Stomach (tissue), 4 donors: ENCODE data around the gene ACBD4.

Experiments
- CTCF ChIP-seq, 7 experiments: fragments of 450-650 bp in 4 of 7; fragments of 200-600 bp in 3 of 7; sonication (generic) in 3 of 7; IDR thresholded peaks; one replicate each; pipeline ENCODE4 v1.5.1; 2016 to 2019; ENCODE audit warnings: antibody characterized with exemption in 7 of 7, control low read depth in 2 of 7, mild to moderate bottlenecking in 1 of 7
- EP300 ChIP-seq: sonication (generic); formaldehyde crosslinking; IDR thresholded peaks from one replicate; pipeline ENCODE4 v1.6.1; 2017; ENCODE audit warnings: antibody characterized with exemption
- POLR2A ChIP-seq, 4 donors: fragments of 450-650 bp; IDR thresholded peaks; one replicate each; pipeline ENCODE4 v1.6.1; 2016; ENCODE audit warnings: antibody characterized with exemption in 4 of 4, control low read depth in 2 of 4, mild to moderate bottlenecking in 1 of 4, moderate library complexity in 1 of 4

DNA sequence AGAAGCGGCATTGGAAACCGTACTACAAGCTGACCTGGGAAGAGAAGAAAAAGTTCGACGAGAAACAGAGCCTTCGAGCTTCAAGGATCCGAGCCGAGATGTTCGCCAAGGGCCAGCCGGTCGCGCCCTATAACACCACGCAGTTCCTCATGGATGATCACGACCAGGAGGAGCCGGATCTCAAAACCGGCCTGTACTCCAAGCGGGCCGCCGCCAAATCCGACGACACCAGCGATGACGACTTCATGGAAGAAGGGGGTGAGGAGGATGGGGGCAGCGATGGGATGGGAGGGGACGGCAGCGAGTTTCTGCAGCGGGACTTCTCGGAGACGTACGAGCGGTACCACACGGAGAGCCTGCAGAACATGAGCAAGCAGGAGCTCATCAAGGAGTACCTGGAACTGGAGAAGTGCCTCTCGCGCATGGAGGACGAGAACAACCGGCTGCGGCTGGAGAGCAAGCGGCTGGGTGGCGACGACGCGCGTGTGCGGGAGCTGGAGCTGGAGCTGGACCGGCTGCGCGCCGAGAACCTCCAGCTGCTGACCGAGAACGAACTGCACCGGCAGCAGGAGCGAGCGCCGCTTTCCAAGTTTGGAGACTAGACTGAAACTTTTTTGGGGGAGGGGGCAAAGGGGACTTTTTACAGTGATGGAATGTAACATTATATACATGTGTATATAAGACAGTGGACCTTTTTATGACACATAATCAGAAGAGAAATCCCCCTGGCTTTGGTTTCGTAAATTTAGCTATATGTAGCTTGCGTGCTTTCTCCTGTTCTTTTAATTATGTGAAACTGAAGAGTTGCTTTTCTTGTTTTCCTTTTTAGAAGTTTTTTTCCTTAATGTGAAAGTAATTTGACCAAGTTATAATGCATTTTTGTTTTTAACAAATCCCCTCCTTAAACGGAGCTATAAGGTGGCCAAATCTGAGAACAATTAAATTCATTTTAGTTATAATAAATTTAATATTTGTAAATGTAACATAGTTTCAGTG is 14.5 kb downstream of the ACBD4 start:
- TF ChIP-seq CTCF (IDR thresholded peaks at IDR 0.05) = no peak
- TF ChIP-seq EP300 = no peak
- TF ChIP-seq POLR2A (IDR thresholded peaks at IDR 0.05) = peak in 1 of 4 donors; percentile 5
